ENCODE data around the gene ALDH1B1.

DNA sequence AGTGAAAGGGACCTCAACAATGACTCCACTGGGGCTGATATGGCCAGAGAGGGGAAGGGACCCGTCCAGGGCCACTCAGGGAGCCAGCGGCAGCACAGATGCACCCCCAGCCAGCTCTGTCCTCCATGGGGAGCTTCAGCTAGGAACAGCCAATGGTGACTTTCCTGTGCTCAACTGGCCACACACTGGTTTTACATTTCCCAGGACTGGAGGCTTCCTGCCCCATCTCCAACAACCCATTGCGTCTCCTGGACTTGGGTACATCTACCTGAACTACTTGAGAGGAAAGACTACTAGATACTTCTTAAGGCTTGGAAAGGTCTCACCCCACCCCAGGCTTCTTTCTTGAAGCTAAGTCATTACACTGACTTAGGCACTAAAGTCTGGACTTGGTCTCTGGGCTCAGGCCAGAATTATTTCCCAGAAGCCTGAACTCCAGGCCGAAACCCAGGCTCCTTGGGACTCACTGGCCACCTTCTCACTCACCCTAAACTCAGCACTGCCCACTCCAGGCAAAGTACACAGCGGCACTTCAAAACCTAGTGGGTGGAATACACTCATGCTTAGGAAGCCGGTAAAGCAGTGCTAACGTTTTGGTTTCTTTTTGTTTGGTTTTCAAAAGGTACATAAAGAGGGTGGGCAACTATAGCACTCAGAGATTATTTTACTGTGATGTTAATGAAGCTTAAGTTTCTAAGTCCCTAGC is 30.2 kb downstream of the ALDH1B1 start:
- TF ChIP-seq, protein P1, sequence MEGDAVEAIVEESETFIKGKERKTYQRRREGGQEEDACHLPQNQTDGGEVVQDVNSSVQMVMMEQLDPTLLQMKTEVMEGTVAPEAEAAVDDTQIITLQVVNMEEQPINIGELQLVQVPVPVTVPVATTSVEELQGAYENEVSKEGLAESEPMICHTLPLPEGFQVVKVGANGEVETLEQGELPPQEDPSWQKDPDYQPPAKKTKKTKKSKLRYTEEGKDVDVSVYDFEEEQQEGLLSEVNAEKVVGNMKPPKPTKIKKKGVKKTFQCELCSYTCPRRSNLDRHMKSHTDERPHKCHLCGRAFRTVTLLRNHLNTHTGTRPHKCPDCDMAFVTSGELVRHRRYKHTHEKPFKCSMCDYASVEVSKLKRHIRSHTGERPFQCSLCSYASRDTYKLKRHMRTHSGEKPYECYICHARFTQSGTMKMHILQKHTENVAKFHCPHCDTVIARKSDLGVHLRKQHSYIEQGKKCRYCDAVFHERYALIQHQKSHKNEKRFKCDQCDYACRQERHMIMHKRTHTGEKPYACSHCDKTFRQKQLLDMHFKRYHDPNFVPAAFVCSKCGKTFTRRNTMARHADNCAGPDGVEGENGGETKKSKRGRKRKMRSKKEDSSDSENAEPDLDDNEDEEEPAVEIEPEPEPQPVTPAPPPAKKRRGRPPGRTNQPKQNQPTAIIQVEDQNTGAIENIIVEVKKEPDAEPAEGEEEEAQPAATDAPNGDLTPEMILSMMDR (conservative IDR thresholded peaks at IDR 0.05) = no peak
- no peak for TF ChIP-seq ZFX (IDR thresholded peaks at IDR 0.05)
